GM18499 (cell line): Measurements from ENCODE around the gene MSX1.
"Not testable (repeated sequence)": the region's sequence is repeated elsewhere in the genome, so short reads cannot be mapped to it uniquely, and the experiment has no call there.

ENCODE experiments used
- ATAC-seq: cut with Tn5 transposase; IDR thresholded peaks from one replicate; pipeline ENCODE4 v1.9.1; 2021; ENCODE audit warnings: moderate number of reproducible peaks; ENCODE audit not compliant: insufficient read depth, unreplicated experiment

Gene MSX1

GRCh38 chr4:4859325-4859798 lies at the start of gene MSX1:
Gene MSX1 (plus strand): TSS chr4:4859665. CDS start chr4:4859900, 235 bp downstream.
- ATAC-seq = no peak

- no peak for ATAC-seq
These were observed 49.2 kb upstream of the MSX1 start for GRCh38 chr4:4810092-4810774.

- ATAC-seq = no peak
These were observed 48.7 kb upstream of the MSX1 start for GRCh38 chr4:4810778-4811177.

GRCh38 chr4:4812145-4812794 lies 47.2 kb upstream of the MSX1 start:
- ATAC-seq = no peak

GRCh38 chr4:4818415-4819212 lies 40.9 kb upstream of the MSX1 start:
- no peak for ATAC-seq

- no peak for ATAC-seq
These were observed 40.3 kb upstream of the MSX1 start for GRCh38 chr4:4819213-4819606.

- no peak for ATAC-seq
These were observed 39.2 kb upstream of the MSX1 start for GRCh38 chr4:4820261-4820660.

- no peak for ATAC-seq
These were observed 38.7 kb upstream of the MSX1 start for GRCh38 chr4:4820739-4821138.

GRCh38 chr4:4821577-4821976 lies 37.9 kb upstream of the MSX1 start:
- ATAC-seq = no peak

- ATAC-seq = not testable (repeated sequence)
These were observed 37.2 kb upstream of the MSX1 start for GRCh38 chr4:4822286-4822685.

GRCh38 chr4:4823621-4824162 lies 35.8 kb upstream of the MSX1 start:
- ATAC-seq = no peak

GRCh38 chr4:4824232-4824631 lies 35.2 kb upstream of the MSX1 start:
- no peak for ATAC-seq

GRCh38 chr4:4825431-4825830 lies 34.0 kb upstream of the MSX1 start:
- no peak for ATAC-seq

- no peak for ATAC-seq
These were observed 29.6 kb upstream of the MSX1 start for GRCh38 chr4:4829837-4830236.

- no peak for ATAC-seq
These were observed 28.2 kb upstream of the MSX1 start for GRCh38 chr4:4831266-4831665.

GRCh38 chr4:4831825-4832224 lies 27.6 kb upstream of the MSX1 start:
- no peak for ATAC-seq

GRCh38 chr4:4836044-4836443 lies 23.4 kb upstream of the MSX1 start:
- no peak for ATAC-seq

GRCh38 chr4:4837316-4837715 lies 22.1 kb upstream of the MSX1 start:
- ATAC-seq = no peak

- ATAC-seq = no peak
These were observed 21.2 kb upstream of the MSX1 start for GRCh38 chr4:4838051-4838935.
